Thyroid gland (tissue), 4 donors: ENCODE data around the gene GNAQ.

ENCODE experiments used
- CTCF ChIP-seq, 6 experiments: fragments of 200-600 bp in 3 of 6; fragments of 450-650 bp in 3 of 6; sonication (generic) in 3 of 6; IDR thresholded peaks; one replicate each; pipeline ENCODE4 v1.5.1; 2016 to 2019; ENCODE audit warnings: antibody characterized with exemption in 6 of 6, mild to moderate bottlenecking in 2 of 6, inconsistent platforms in 1 of 6, moderate library complexity in 1 of 6
- POLR2A ChIP-seq, 2 donors: fragments of 450-650 bp; IDR thresholded peaks; one replicate each; pipeline ENCODE4 v1.6.1; 2017; ENCODE audit warnings: antibody characterized with exemption in 2 of 2, mild to moderate bottlenecking in 2 of 2, moderate library complexity in 1 of 2

- TF ChIP-seq CTCF (IDR thresholded peaks at IDR 0.05): no peak
- TF ChIP-seq POLR2A (IDR thresholded peaks at IDR 0.05): no peak
Observed at GRCh38 chr9:77793849-77794248, 237.8 kb downstream of the GNAQ start.
